Measurements from ENCODE around the gene MGA.
A peak's percentile ranks its signal among the peaks of the same experiment; 100 is the strongest.

The MGA gene

DNA sequence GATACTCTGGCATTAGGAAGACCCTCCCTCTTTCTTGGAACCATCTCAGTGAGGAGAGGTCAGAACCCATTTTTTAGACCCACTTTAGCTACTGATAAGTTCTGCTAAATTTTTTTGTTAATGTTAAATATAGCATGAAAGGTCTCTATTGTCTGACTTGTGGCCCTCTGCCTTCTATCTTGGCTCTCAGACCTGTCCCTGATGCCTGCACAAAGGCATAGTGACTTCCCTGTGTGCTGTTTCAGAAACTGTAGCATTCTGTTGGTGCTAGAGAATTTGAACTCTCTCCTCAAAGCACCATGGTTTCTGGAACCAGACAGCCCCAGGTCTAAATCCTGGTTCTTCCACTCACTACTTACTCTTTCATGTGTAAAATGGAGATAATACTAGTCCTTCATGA, 129.5 kb downstream of the MGA start:
- DNase-seq, result no peak

DNA sequence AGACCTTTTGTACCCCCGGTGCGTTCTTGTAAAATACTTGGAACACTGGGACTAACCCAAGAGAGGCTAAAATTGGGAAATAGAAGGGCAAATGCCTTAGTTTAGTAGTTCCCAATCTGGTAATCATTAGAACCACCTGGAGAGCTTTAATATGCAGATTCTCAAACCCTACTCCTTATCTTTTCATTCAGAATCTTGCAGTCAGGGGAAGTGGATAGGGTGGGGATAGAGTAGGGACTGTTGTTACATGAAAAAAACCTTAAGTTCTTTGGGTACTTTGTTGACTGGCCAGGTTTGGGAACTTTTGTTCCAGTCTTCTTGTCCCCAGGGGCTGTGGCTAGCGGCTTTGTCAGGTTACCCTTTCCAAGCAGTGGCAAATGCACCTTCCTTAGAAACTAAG, 130.0 kb downstream of the MGA start:
- no peak for DNase-seq

- DNase-seq, result no peak
Observed at GRCh38 chr15:41790756-41791546, 130.7 kb downstream of the MGA start.

GRCh38 chr15:41791547-41791937, 131.3 kb downstream of the MGA start:
- no peak for DNase-seq

DNA sequence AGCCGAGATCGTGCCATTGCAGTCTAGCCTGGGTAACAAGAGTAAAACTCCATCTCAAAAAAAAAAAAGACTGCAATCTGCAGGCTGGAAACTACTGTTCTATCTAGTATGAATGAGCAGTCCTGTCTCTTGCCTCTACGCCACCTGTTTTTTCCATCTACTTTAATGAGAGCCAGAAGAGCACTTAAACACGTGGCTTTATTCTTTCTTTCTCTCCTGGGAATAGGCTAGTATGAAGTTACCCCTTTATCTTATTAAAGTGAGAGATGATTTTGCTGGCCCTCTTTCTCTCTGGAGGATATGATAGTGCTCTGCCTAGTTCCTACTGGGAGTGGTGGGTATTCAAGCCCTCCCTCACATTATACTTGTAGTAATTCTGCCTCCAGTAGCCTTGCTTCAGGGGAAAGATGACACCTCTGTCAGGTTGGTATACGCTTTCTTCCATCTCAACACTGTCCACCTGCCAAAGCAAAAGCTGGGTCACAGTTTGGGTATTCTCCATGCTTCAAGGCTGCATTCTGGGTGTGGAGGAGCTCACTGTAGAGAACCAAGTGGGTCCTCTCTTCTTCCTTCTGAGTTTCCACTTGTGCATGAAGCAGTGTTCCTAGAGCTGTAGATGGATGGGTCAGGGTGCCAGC, 131.9 kb downstream of the MGA start:
- no peak for DNase-seq

DNA sequence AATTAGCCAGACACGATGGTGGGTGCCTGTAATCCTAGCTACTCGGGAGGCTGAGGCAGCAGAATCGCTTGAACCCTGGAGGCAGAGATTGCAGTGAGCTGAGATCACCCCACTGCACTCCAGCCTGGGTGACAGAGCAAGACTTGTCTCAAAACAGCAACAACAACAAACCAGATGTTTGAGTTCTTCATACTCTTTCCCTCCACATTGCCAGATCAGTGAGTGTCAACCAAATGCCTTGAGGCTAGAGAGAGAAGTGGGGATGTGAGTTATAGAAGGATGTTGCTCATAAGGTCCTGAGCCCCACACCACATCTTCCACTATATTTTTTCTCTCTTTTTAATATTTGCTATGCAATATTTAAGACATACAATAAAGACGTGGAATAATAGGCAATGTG, 133.9 kb downstream of the MGA start:
- DNase-seq, result no peak

DNA sequence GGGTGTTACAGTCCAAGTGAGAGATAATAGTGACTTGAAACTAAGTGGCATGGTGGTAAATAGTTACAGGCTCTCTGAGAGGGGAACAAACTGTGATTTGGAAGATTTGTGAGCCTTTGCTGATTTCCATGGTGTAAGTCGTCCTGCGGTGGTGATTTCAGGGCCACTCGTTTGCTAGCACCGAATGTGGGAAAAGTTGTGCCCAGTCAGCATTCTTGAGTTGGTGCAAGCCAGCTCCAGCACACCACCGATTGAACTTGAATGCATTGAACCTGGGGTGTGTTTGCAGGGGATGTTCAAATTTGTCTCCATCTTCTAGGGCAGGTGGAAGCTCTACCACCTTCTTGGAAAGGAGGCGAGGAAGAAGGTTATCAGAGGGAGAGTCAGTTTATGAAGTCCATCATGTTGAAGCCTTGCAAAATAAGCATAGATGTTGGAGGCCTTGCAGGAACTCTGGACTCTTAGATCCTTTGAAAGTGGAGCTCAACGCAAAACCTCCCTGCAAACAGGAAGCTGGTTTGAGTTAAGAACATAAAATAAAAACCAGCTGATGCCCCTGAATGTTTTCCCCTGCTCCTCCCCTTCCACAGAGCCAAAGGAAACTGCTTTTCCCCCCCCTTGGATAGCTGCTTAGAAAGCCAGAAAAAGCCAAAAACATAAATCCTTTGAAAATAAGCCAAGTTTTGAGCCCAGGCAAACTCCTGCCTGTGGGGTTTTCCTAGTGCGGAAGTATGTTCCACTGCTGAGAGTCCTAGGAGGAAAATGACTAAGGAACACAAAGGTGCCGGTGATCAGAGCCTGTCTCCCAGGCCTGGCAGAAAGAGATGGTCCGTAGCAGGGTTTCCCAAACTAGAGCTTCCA, 136.0 kb downstream of the MGA start:
- DNase-seq, result no peak

DNA sequence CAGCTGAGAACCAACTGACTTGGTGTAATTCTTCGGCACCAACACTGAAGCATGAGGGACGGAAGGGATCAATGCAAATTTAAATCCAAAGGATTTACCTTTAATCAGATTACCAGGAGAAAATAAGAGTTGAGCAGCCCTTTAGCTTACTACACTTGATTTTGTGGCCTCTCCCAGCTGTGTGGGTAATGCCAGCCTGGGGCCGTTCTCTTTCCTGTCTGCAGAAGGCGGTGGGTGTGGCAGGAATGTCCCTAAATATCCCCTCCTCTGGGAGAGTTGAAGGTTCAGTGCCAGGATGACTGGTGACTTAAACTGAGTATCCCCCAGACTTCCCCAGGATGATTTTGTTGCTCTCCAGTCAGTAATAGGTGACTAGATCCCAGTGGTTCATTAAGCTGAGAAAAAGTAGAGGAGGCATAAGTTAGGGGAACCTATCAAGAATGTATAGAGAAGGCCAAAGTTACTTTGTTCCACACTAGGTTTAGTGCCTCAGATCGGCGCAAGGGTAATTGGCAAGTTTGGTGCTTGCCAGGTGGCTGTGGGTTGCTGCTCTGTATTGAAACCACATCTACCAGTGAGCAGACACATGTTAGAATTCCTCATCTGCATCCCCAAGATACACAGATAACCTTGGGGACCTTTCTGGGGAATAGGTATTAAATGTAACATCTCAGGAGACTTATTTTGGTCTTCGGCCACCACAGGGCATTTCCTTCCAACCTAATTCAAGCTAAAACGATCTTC, 137.2 kb downstream of the MGA start:
- DNase-seq, result no peak

- DNase-seq, result no peak
Observed at GRCh38 chr15:41798607-41799487, 138.6 kb downstream of the MGA start.

GRCh38 chr15:41799488-41799805, 139.2 kb downstream of the MGA start:
- no peak for DNase-seq

- no peak for DNase-seq
Observed at GRCh38 chr15:41801185-41801584, 141.0 kb downstream of the MGA start.

- DNase-seq, result no peak
Observed at GRCh38 chr15:41801850-41802455, 141.7 kb downstream of the MGA start.

- DNase-seq, result no peak
Observed at GRCh38 chr15:41804361-41804760, 144.2 kb downstream of the MGA start.

- DNase-seq, result no peak
Observed at GRCh38 chr15:41804916-41805666, 144.9 kb downstream of the MGA start.

DNA sequence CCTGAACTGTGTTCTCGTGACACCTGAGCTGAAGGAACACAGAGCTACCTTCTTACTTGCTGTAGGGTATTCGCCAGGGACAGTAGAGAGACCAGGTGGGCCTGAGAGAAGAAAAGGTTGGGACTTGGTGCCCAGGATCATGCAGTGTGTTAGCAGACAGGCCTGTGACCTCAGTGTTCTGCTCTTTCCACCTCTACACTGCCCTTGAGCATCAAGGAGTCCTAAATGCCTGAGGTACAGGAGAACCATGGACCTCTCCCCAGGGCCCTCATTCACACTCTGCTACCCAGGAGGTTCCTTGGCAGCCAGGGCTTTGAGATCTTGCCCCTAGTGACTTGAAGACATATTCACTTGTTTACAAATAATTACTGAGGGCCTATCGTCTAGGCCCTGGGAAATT, 145.5 kb downstream of the MGA start:
- no peak for DNase-seq

- DNase-seq, result peak; percentile 18
Observed at GRCh38 chr15:41806291-41807181, 146.3 kb downstream of the MGA start.

- no peak for DNase-seq
Observed at GRCh38 chr15:41809121-41809520, 148.9 kb downstream of the MGA start.

DNA sequence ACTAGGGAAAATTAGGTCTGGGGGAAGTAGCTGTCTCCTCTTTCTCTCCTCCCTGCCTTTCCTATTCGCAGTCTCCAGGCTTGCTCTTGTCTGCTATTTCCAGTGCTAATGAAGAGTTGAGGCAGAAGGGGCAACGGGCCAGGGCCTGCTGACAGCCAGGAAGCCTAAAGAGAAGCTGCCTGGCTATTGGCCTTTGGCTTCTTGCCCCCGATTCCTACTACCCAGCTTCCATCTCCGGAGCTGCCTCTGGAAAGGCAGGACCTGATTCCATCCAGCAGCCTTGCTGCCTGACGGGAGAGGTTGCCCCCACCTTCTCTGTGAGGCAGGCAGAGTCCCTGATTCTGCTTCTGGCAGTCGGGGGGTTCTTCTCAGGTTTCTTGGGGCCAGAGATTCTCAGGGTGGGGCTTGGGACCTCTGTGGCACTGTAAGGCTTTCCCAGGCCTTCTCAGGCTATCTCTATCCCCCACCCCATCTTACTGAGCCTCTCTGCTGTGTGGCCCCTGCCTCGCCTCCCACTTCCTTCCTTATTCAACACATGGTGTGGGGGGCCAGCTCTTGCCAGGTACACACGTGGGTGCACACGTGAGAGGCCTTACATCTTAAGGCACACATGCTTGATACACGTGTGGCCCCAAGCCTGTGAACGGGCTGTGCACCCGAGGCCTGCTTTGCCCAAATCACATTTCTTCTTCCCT, 149.5 kb downstream of the MGA start:
- DNase-seq, result no peak
